ENCODE data around the gene CCDC88C.
A peak's percentile ranks its signal among the peaks of the same experiment; 100 is the strongest.

Gene CCDC88C

DNA sequence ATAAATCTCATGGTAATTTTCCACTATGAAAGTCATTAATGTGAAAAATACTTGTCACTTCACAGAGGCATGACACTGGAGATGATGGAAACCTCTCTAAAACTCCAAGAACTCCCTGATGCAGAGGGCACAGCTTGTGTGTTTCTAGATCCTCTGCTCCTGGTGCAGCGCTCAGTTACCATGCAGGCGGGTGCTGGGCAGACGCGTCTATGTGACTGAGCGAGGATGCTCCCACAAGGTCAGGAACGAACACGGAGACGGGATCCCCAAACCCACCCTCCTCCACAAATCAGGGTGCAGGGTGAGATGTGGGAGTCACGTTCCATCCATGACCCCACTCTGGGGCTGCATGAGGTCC, 81.5 kb downstream of the CCDC88C start:
- H3K36me3 ChIP-seq (ENCODE audit: control insufficient read depth in 2 of 2, insufficient read depth in 2 of 2, low read length in 2 of 2) = peaks cover 22 to 41% of the 10 kb centered on the region in 2 donors
- H3K27ac ChIP-seq (ENCODE audit: low read depth in 2 of 2, low read length in 2 of 2) = no peak overlapping the region
- peaks cover 16 to 21% of the 10 kb centered on the region in 2 donors for H3K4me1 ChIP-seq (ENCODE audit: control insufficient read depth in 2 of 2, insufficient read depth in 2 of 2, low read length in 2 of 2)
- H3K4me3 ChIP-seq (ENCODE audit: low read length in 2 of 2) = no peak overlapping the region
- H3K27me3 ChIP-seq (ENCODE audit: control insufficient read depth in 2 of 2, insufficient read depth in 2 of 2, low read length in 2 of 2) = no peaks in the 10 kb centered on the region
- no peak overlapping the region for H3K9ac ChIP-seq (ENCODE audit: low read depth in 1 of 2, low read length in 2 of 2)
- no peaks in the 10 kb centered on the region for H3K9me3 ChIP-seq (ENCODE audit: control insufficient read depth in 2 of 2, low read length in 2 of 2)

DNA sequence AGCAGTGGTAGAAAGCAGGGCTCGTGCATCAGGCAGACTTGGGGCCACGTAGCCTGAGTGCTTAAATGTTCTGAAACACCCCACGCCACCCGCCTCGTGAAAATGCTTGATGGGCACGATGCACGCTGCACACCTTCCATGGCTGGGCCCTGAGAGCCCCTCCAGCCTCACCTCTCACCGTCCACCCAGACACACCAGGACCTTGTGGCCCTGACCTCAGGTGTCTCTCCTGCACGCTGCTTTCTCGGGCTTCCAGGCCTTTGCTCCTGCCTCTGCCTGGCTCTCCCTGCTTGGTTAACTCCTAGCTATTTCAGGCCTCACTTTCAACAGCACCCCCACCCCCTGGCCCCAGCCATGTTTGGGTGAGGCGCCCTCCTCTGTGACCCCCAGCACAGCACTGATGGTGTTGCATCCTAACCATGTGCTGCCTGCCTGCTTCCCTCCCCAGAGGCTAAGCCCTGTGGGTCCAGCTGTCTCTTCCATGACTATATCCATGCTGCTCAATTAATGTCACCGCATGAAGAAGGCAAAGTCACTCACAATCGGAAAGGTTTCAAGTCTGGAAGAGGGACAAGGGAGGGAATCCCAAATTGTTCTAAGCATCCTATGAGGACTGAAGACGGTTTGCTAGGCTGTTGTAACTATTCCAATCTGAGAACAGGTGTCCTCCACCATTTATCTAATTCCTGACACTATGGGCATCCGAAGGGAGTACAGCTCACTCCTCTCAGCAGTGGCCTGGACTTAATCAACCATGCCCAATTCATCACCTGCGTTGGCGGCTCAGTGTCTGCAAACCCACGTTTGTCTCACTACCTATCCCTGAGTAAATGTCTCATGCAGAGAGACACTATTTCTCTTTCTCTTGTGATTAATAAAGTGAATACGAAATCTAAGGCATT, 82.2 kb downstream of the CCDC88C start:
- Histone ChIP-seq H3K27ac (ENCODE audit: low read depth in 2 of 2, low read length in 2 of 2) (no peak overlapping the region), H3K4me3 (ENCODE audit: low read length in 2 of 2) (no peak overlapping the region), H3K27me3 (ENCODE audit: control insufficient read depth in 2 of 2, insufficient read depth in 2 of 2, low read length in 2 of 2) (no peaks in the 10 kb centered on the region), H3K4me1 (ENCODE audit: control insufficient read depth in 2 of 2, insufficient read depth in 2 of 2, low read length in 2 of 2) (peaks cover 16 to 22% of the 10 kb centered on the region in 2 donors), H3K9ac (ENCODE audit: low read depth in 1 of 2, low read length in 2 of 2) (no peak overlapping the region), H3K36me3 (ENCODE audit: control insufficient read depth in 2 of 2, insufficient read depth in 2 of 2, low read length in 2 of 2) (peaks cover 22 to 41% of the 10 kb centered on the region in 2 donors), H3K9me3 (ENCODE audit: control insufficient read depth in 2 of 2, low read length in 2 of 2) (no peaks in the 10 kb centered on the region)

DNA sequence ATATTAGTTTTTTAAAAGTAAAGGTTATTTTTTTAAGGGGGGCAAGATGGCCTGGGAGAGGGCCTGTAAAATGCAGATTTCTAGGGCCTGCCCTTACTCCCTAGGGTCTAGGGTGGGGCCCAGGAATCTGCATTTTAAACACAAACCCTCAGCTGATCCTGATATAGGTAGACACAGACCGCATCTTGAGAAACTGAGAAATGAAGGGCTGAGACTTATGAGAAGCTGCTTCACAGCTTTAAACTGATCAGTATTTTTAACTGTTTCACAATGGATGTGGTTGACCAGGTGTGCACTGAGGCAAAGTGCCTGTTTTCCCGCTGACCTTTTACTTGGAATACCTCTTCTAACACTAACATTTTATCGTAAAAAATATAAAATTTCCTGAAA, 84.0 kb downstream of the CCDC88C start:
- no peaks in the 10 kb centered on the region for H3K9me3 ChIP-seq (ENCODE audit: control insufficient read depth in 2 of 2, low read length in 2 of 2)
- H3K4me1 ChIP-seq (ENCODE audit: control insufficient read depth in 2 of 2, insufficient read depth in 2 of 2, low read length in 2 of 2) = peaks cover 16 to 22% of the 10 kb centered on the region in 2 donors
- no peak overlapping the region for H3K4me3 ChIP-seq (ENCODE audit: low read length in 2 of 2)
- no peak overlapping the region for H3K9ac ChIP-seq (ENCODE audit: low read depth in 1 of 2, low read length in 2 of 2)
- no peak overlapping the region for H3K27ac ChIP-seq (ENCODE audit: low read depth in 2 of 2, low read length in 2 of 2)
- no peaks in the 10 kb centered on the region for H3K27me3 ChIP-seq (ENCODE audit: control insufficient read depth in 2 of 2, insufficient read depth in 2 of 2, low read length in 2 of 2)
- H3K36me3 ChIP-seq (ENCODE audit: control insufficient read depth in 2 of 2, insufficient read depth in 2 of 2, low read length in 2 of 2) = peaks cover 14 to 37% of the 10 kb centered on the region in 2 donors

- peaks cover 16 to 22% of the 10 kb centered on the region in 2 donors for H3K4me1 ChIP-seq (ENCODE audit: control insufficient read depth in 2 of 2, insufficient read depth in 2 of 2, low read length in 2 of 2)
- H3K4me3 ChIP-seq (ENCODE audit: low read length in 2 of 2) = peak overlapping the region; percentile 28 to 36
- peaks cover 10 to 33% of the 10 kb centered on the region in 2 donors for H3K36me3 ChIP-seq (ENCODE audit: control insufficient read depth in 2 of 2, insufficient read depth in 2 of 2, low read length in 2 of 2)
- H3K9ac ChIP-seq (ENCODE audit: low read depth in 1 of 2, low read length in 2 of 2) = no peak overlapping the region
- H3K27ac ChIP-seq (ENCODE audit: low read depth in 2 of 2, low read length in 2 of 2) = peak overlapping the region in 1 of 2 donors; percentile 48
- no peaks in the 10 kb centered on the region for H3K27me3 ChIP-seq (ENCODE audit: control insufficient read depth in 2 of 2, insufficient read depth in 2 of 2, low read length in 2 of 2)
- no peaks in the 10 kb centered on the region for H3K9me3 ChIP-seq (ENCODE audit: control insufficient read depth in 2 of 2, low read length in 2 of 2)
These were observed 84.5 kb downstream of the CCDC88C start for GRCh38 chr14:91332986-91333649.

- Histone ChIP-seq H3K27me3 (ENCODE audit: control insufficient read depth in 2 of 2, insufficient read depth in 2 of 2, low read length in 2 of 2) (no peaks in the 10 kb centered on the region), H3K9me3 (ENCODE audit: control insufficient read depth in 2 of 2, low read length in 2 of 2) (no peaks in the 10 kb centered on the region), H3K36me3 (ENCODE audit: control insufficient read depth in 2 of 2, insufficient read depth in 2 of 2, low read length in 2 of 2) (peaks cover 7 to 26% of the 10 kb centered on the region in 2 donors), H3K4me1 (ENCODE audit: control insufficient read depth in 2 of 2, insufficient read depth in 2 of 2, low read length in 2 of 2) (peaks cover 16 to 22% of the 10 kb centered on the region in 2 donors), H3K9ac (ENCODE audit: low read depth in 1 of 2, low read length in 2 of 2) (no peak overlapping the region), H3K4me3 (ENCODE audit: low read length in 2 of 2) (peak overlapping the region; percentile 28 to 36), H3K27ac (ENCODE audit: low read depth in 2 of 2, low read length in 2 of 2) (peak overlapping the region; percentile 35 to 48)
These were observed 85.2 kb downstream of the CCDC88C start for GRCh38 chr14:91332171-91332985.

- H3K4me1 ChIP-seq (ENCODE audit: control insufficient read depth in 2 of 2, insufficient read depth in 2 of 2, low read length in 2 of 2) = peaks cover 16 to 22% of the 10 kb centered on the region in 2 donors
- no peak overlapping the region for H3K9ac ChIP-seq (ENCODE audit: low read depth in 1 of 2, low read length in 2 of 2)
- no peaks in the 10 kb centered on the region for H3K27me3 ChIP-seq (ENCODE audit: control insufficient read depth in 2 of 2, insufficient read depth in 2 of 2, low read length in 2 of 2)
- H3K36me3 ChIP-seq (ENCODE audit: control insufficient read depth in 2 of 2, insufficient read depth in 2 of 2, low read length in 2 of 2) = peaks cover 4 to 25% of the 10 kb centered on the region in 2 donors
- H3K4me3 ChIP-seq (ENCODE audit: low read length in 2 of 2) = no peak overlapping the region
- peak overlapping the region in 1 of 2 donors; percentile 48 for H3K27ac ChIP-seq (ENCODE audit: low read depth in 2 of 2, low read length in 2 of 2)
- no peaks in the 10 kb centered on the region for H3K9me3 ChIP-seq (ENCODE audit: control insufficient read depth in 2 of 2, low read length in 2 of 2)
These were observed 85.9 kb downstream of the CCDC88C start for GRCh38 chr14:91331721-91332120.

GRCh38 chr14:91330856-91331255, 86.8 kb downstream of the CCDC88C start:
- Histone ChIP-seq H3K27ac (ENCODE audit: low read depth in 2 of 2, low read length in 2 of 2) (no peak overlapping the region), H3K9ac (ENCODE audit: low read depth in 1 of 2, low read length in 2 of 2) (no peak overlapping the region)

GRCh38 chr14:91330096-91330696, 87.4 kb downstream of the CCDC88C start:
- Histone ChIP-seq H3K4me3 (ENCODE audit: low read length in 2 of 2) (no peak overlapping the region), H3K27ac (ENCODE audit: low read depth in 2 of 2, low read length in 2 of 2) (no peak overlapping the region), H3K9ac (ENCODE audit: low read depth in 1 of 2, low read length in 2 of 2) (no peak overlapping the region), H3K4me1 (ENCODE audit: control insufficient read depth in 2 of 2, insufficient read depth in 2 of 2, low read length in 2 of 2) (peaks cover 16 to 22% of the 10 kb centered on the region in 2 donors), H3K9me3 (ENCODE audit: control insufficient read depth in 2 of 2, low read length in 2 of 2) (no peaks in the 10 kb centered on the region), H3K36me3 (ENCODE audit: control insufficient read depth in 2 of 2, insufficient read depth in 2 of 2, low read length in 2 of 2) (peaks cover 0 to 14% of the 10 kb centered on the region in 2 donors), H3K27me3 (ENCODE audit: control insufficient read depth in 2 of 2, insufficient read depth in 2 of 2, low read length in 2 of 2) (no peaks in the 10 kb centered on the region)

More at GRCh38 chr14:91330856-91331255, 86.8 kb downstream of the CCDC88C start:
- Histone ChIP-seq H3K36me3 (ENCODE audit: control insufficient read depth in 2 of 2, insufficient read depth in 2 of 2, low read length in 2 of 2) (peaks cover 0 to 17% of the 10 kb centered on the region in 2 donors), H3K4me3 (ENCODE audit: low read length in 2 of 2) (no peak overlapping the region), H3K4me1 (ENCODE audit: control insufficient read depth in 2 of 2, insufficient read depth in 2 of 2, low read length in 2 of 2) (peaks cover 16 to 22% of the 10 kb centered on the region in 2 donors), H3K27me3 (ENCODE audit: control insufficient read depth in 2 of 2, insufficient read depth in 2 of 2, low read length in 2 of 2) (no peaks in the 10 kb centered on the region), H3K9me3 (ENCODE audit: control insufficient read depth in 2 of 2, low read length in 2 of 2) (no peaks in the 10 kb centered on the region)

DNA sequence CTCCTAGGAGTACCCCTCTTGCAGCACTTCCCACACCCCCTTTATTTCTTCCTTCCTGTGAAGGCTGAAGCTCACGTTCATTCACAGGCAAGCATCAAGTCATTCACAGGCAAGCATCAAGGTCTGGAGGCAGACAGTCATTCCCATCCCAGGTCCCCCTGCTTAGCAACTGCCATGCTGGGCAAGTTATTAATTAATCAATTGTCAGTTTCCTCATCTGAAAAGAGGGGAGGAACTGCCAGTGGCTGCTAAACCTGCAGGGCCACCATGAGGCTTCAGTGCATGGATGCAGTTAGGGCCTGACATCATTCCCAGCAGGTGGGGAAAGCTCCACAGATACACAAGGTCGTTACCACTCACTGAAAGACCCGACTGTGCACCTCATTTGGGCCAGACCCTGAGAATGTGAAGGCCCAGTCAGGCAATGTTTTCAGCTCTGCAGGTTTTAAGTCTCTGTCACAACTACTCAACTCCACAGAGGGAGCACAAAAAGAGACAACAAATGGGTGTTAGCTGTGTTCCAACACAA, 88.1 kb downstream of the CCDC88C start:
- Histone ChIP-seq H3K9me3 (ENCODE audit: control insufficient read depth in 2 of 2, low read length in 2 of 2) (no peaks in the 10 kb centered on the region), H3K9ac (ENCODE audit: low read depth in 1 of 2, low read length in 2 of 2) (no peak overlapping the region), H3K36me3 (ENCODE audit: control insufficient read depth in 2 of 2, insufficient read depth in 2 of 2, low read length in 2 of 2) (peaks cover 0 to 16% of the 10 kb centered on the region in 2 donors), H3K27ac (ENCODE audit: low read depth in 2 of 2, low read length in 2 of 2) (no peak overlapping the region), H3K27me3 (ENCODE audit: control insufficient read depth in 2 of 2, insufficient read depth in 2 of 2, low read length in 2 of 2) (no peaks in the 10 kb centered on the region), H3K4me1 (ENCODE audit: control insufficient read depth in 2 of 2, insufficient read depth in 2 of 2, low read length in 2 of 2) (peaks cover 17 to 22% of the 10 kb centered on the region in 2 donors), H3K4me3 (ENCODE audit: low read length in 2 of 2) (no peak overlapping the region)
